OCI-LY1 (cell line): Measurements from ENCODE around the gene CAB39.

Source experiments
- H2AFZ ChIP-seq: fragments of 200-600 bp; sonication (generic), shearing (Covaris generic); 2 replicates; pipeline ENCODE4 v1.6.0; 2014; ENCODE audit warnings: antibody characterized with exemption, mild to moderate bottlenecking, low read length
- H3F3A ChIP-seq: fragments of 200-600 bp; sonication (generic), shearing (Covaris generic); 2 replicates; pipeline ENCODE4 v1.6.0; 2014; ENCODE audit warnings: mild to moderate bottlenecking, antibody characterized with exemption, low read length, moderate library complexity; ENCODE audit not compliant: insufficient read depth
- H3K27ac ChIP-seq: fragments of 200-600 bp; sonication (generic); 2 replicates; pipeline ENCODE4 v1.5.1; 2014; ENCODE audit warnings: low read length, mixed run types, mild to moderate bottlenecking, low read depth; ENCODE audit not compliant: poor library complexity, severe bottlenecking
- H3K27me3 ChIP-seq: fragments of 200-600 bp; sonication (generic); 2 replicates; pipeline ENCODE4 v1.6.0; 2014; ENCODE audit warnings: antibody characterized with exemption, mild to moderate bottlenecking, low read length, moderate library complexity; ENCODE audit not compliant: insufficient read depth
- H3K36me3 ChIP-seq: fragments of 200-600 bp; sonication (generic); 2 replicates; pipeline ENCODE4 v1.6.1; 2014; ENCODE audit warnings: mild to moderate bottlenecking, antibody characterized with exemption, low read length, moderate library complexity, mixed read lengths; ENCODE audit not compliant: insufficient read depth
- H3K4me1 ChIP-seq: fragments of 200-600 bp; sonication (generic); 2 replicates; pipeline ENCODE4 v1.5.1; 2014; ENCODE audit warnings: mild to moderate bottlenecking, low read length, moderate library complexity; ENCODE audit not compliant: insufficient read depth, severe bottlenecking
- H3K4me2 ChIP-seq: fragments of 200-600 bp; sonication (generic), shearing (Covaris generic); 2 replicates; pipeline ENCODE4 v1.6.1; 2014; ENCODE audit warnings: low read length
- H3K4me3 ChIP-seq: fragments of 200-600 bp; sonication (generic); 2 replicates; pipeline ENCODE4 v1.5.1; 2014; ENCODE audit warnings: low read length, low read depth, mild to moderate bottlenecking, mixed read lengths; ENCODE audit not compliant: poor library complexity, severe bottlenecking
- H3K79me2 ChIP-seq: fragments of 200-600 bp; shearing (Covaris generic); 2 replicates; pipeline ENCODE4 v1.6.1; 2016; ENCODE audit warnings: mixed run types, low read length, mixed read lengths; ENCODE audit not compliant: insufficient read depth
- H3K9ac ChIP-seq: fragments of 200-600 bp; sonication (generic), shearing (Covaris generic); 2 replicates; pipeline ENCODE4 v1.6.1; 2014; ENCODE audit warnings: mild to moderate bottlenecking, low read length, mixed read lengths
- H3K9me2 ChIP-seq: fragments of 200-600 bp; sonication (generic), shearing (Covaris generic); 2 replicates; pipeline ENCODE4 v1.6.1; 2014; ENCODE audit warnings: low read depth, mild to moderate bottlenecking, low read length, mixed read lengths
- H3K9me3 ChIP-seq: fragments of 200-600 bp; shearing (Covaris generic); 2 replicates; pipeline ENCODE4 v1.6.1; 2014; ENCODE audit warnings: low read length, mixed read lengths
- H4K20me1 ChIP-seq: fragments of 200-600 bp; sonication (generic), shearing (Covaris generic); 2 replicates; pipeline ENCODE4 v1.6.0; 2016; ENCODE audit warnings: mild to moderate bottlenecking, low read length; ENCODE audit not compliant: insufficient read depth
- EZH2 ChIP-seq: fragments of 200-600 bp; sonication (generic), shearing (Covaris generic); IDR thresholded peaks from 2 replicates; pipeline ENCODE4 v1.8.0; 2017; ENCODE audit warnings: borderline replicate concordance, mixed run types, mild to moderate bottlenecking, antibody characterized with exemption, low read length, moderate library complexity, mixed read lengths
- TF ChIP-seq, protein P1 (sequence below): fragments of 200-600 bp; sonication (generic), shearing (Covaris generic); IDR thresholded peaks from 2 replicates; pipeline ENCODE4 v1.5.1; 2017; ENCODE audit warnings: mild to moderate bottlenecking, antibody characterized with exemption, low read length, moderate library complexity, mixed read lengths

The CAB39 gene

DNA sequence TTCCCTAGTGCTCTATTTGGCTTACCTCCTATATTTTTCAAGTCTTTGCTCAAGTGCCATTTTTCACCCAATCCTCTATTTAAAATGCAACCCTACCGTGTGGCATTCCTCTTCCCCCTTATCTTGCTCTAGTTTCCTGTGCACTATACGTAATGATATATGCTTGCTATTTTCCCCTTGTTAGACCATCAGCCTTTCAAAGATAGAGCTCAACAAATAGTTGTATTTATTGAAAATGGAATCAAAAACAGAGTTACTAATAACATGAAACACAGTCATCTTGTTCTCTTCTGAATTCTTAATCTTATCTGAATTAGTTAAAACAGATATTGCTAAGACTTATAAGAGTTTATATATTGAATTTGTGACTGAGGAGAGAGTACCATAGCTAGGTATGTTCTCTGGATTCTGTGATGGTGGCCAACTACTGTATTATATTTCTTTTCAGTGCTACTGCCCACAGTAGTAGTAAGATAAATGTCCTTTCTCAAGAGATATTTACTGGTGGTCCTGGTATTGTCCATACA, 55.3 kb downstream of the CAB39 start:
- TF ChIP-seq, protein P1, sequence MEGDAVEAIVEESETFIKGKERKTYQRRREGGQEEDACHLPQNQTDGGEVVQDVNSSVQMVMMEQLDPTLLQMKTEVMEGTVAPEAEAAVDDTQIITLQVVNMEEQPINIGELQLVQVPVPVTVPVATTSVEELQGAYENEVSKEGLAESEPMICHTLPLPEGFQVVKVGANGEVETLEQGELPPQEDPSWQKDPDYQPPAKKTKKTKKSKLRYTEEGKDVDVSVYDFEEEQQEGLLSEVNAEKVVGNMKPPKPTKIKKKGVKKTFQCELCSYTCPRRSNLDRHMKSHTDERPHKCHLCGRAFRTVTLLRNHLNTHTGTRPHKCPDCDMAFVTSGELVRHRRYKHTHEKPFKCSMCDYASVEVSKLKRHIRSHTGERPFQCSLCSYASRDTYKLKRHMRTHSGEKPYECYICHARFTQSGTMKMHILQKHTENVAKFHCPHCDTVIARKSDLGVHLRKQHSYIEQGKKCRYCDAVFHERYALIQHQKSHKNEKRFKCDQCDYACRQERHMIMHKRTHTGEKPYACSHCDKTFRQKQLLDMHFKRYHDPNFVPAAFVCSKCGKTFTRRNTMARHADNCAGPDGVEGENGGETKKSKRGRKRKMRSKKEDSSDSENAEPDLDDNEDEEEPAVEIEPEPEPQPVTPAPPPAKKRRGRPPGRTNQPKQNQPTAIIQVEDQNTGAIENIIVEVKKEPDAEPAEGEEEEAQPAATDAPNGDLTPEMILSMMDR = no peak
- no peak for TF ChIP-seq EZH2
- no peak overlapping the region for H3K27ac ChIP-seq
- no peaks in the 10 kb centered on the region for H3K79me2 ChIP-seq
- H4K20me1 ChIP-seq = no peaks in the 10 kb centered on the region
- H3K27me3 ChIP-seq = no peaks in the 10 kb centered on the region
- H3K9me2 ChIP-seq = no peaks in the 10 kb centered on the region
- no peaks in the 10 kb centered on the region for H3F3A ChIP-seq
- no peak overlapping the region for H3K4me2 ChIP-seq
- no peak overlapping the region for H2AFZ ChIP-seq
- no peak overlapping the region for H3K9ac ChIP-seq
- no peak overlapping the region for H3K4me3 ChIP-seq
- peaks cover 80% of the 10 kb centered on the region for H3K36me3 ChIP-seq
- H3K4me1 ChIP-seq = no peaks in the 10 kb centered on the region
- no peaks in the 10 kb centered on the region for H3K9me3 ChIP-seq

DNA sequence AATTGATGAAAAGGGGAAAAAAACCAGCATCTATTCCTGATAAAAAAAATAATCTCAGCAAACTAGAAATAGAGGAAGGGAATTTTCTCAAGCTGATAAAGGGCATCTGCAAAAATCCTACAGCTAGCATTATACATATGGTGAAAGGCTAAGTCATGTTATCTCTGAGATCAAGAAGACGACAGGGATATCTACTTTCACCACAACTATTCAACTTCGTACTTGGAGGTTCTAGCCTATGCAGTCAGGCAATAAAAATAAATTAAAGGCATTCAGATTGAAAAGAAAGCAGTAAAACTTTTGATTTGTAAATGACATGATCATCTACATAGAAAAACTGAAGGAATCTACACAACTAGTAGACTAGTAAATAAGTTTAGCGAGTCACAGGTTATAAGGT, 58.2 kb downstream of the CAB39 start:
- H3K9me3 ChIP-seq = no peaks in the 10 kb centered on the region
- TF ChIP-seq, protein P1 = no peak
- no peak for TF ChIP-seq EZH2
- peaks cover 1% of the 10 kb centered on the region; the same call in 1 of the 2 replicates for H3K79me2 ChIP-seq
- peaks cover 76% of the 10 kb centered on the region for H3K36me3 ChIP-seq
- no peaks in the 10 kb centered on the region for H3K27me3 ChIP-seq
- no peak overlapping the region for H3K9ac ChIP-seq
- H3K4me2 ChIP-seq = no peak overlapping the region
- H2AFZ ChIP-seq = no peak overlapping the region
- no peaks in the 10 kb centered on the region for H4K20me1 ChIP-seq
- no peaks in the 10 kb centered on the region for H3K9me2 ChIP-seq
- H3K27ac ChIP-seq = no peak overlapping the region
- no peak overlapping the region for H3K4me3 ChIP-seq
- no peaks in the 10 kb centered on the region for H3K4me1 ChIP-seq
- no peaks in the 10 kb centered on the region for H3F3A ChIP-seq

DNA sequence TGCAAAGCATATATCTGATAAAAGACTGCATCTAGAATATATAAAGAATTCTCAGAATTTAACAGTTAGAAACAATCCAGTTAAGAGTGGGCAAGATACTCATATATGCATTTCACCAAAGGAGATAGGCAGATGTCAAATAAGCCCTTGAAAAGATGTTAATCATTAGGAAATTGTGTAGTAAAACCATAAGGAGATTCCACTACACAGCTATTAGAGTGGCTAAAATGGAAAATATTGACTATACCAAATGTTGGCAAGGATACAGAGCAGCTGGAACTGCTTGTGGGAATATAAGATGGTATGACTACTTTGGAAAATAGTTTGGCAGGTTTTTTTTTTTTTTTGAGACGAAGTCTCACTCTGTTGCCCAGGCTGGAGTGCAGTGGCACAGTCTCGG, 59.5 kb downstream of the CAB39 start:
- H4K20me1 ChIP-seq = no peaks in the 10 kb centered on the region
- H3K27ac ChIP-seq = no peak overlapping the region
- H3K79me2 ChIP-seq = peaks cover 4% of the 10 kb centered on the region; the same call in 1 of the 2 replicates
- H3K9ac ChIP-seq = no peak overlapping the region
- no peaks in the 10 kb centered on the region for H3K9me3 ChIP-seq
- no peak overlapping the region for H3K4me2 ChIP-seq
- no peaks in the 10 kb centered on the region for H3K4me1 ChIP-seq
- no peaks in the 10 kb centered on the region for H3K9me2 ChIP-seq
- H2AFZ ChIP-seq = no peak overlapping the region
- H3K4me3 ChIP-seq = no peak overlapping the region
- TF ChIP-seq EZH2 = no peak
- TF ChIP-seq, protein P1 = no peak
- no peaks in the 10 kb centered on the region for H3F3A ChIP-seq
- H3K36me3 ChIP-seq = peaks cover 70% of the 10 kb centered on the region
- H3K27me3 ChIP-seq = no peaks in the 10 kb centered on the region
